Adrenal gland (tissue), 5 donors: Measurements from ENCODE around the gene HECW1.

ENCODE experiments used
- POLR2A ChIP-seq, 2 donors: fragments of 450-650 bp; IDR thresholded peaks; one replicate each; pipeline ENCODE4 v1.6.1; 2017; ENCODE audit warnings: antibody characterized with exemption in 2 of 2, mild to moderate bottlenecking in 2 of 2, moderate library complexity in 1 of 2
- TF ChIP-seq, protein P1 (sequence below), 6 experiments: fragments of 450-650 bp in 4 of 6; fragments of 200-600 bp in 2 of 6; sonication (generic) in 1 of 6; IDR thresholded peaks; 1 replicate in 5 of 6; 2 replicates in 1 of 6; pipeline versions ENCODE4 v1.5.1 to v1.8.0; 2016 to 2021; ENCODE audit warnings: antibody characterized with exemption in 6 of 6, mild to moderate bottlenecking in 2 of 6, moderate library complexity in 1 of 6
- donor health status: DM: no; HTN: no; CAD: no.

DNA sequence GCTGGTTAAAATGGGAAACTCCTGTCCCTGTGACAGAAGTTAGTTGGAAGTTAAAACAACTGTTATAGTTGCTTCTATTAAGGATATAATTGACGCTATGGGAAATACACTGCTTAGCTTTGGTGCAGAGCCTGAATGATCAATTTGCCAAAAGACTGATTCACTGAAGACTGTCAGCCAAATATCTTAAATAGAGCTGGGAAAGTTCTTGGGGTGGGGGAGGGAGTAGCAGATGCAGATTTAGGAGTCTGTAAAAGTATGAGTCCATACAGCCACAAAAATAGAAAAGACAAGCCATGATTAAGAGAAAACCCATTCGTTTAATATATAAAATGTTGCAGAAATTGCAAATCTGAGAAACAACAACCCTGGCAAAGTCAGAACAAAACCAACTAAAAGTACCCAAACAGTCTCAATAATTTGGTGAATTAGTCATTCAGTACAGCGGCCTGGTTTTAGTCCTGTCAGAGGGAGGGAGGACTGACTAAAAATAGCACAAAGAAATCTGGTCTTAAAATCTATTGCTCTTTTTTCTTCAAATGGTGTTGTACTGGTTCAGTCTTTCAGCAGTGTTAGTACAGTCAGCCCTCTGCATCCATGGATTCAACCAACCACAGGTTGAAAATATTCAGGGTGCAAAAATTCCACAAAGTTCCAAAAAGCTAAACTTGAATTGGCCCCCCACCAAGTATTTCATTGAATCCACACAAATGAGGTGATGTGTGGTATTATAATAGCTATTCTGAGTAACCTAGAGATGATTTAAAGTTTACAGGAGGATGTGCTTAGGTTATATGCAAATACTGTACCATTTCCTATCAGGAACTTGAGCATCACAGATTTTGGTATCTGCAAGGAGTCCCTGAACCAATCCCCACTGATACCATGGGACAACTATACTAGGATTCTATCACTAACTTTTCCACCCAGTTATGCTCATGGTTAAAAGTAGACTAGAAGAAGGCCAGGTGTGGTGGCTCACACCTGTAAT, 500.4 kb downstream of the HECW1 start:
- TF ChIP-seq, protein P1, sequence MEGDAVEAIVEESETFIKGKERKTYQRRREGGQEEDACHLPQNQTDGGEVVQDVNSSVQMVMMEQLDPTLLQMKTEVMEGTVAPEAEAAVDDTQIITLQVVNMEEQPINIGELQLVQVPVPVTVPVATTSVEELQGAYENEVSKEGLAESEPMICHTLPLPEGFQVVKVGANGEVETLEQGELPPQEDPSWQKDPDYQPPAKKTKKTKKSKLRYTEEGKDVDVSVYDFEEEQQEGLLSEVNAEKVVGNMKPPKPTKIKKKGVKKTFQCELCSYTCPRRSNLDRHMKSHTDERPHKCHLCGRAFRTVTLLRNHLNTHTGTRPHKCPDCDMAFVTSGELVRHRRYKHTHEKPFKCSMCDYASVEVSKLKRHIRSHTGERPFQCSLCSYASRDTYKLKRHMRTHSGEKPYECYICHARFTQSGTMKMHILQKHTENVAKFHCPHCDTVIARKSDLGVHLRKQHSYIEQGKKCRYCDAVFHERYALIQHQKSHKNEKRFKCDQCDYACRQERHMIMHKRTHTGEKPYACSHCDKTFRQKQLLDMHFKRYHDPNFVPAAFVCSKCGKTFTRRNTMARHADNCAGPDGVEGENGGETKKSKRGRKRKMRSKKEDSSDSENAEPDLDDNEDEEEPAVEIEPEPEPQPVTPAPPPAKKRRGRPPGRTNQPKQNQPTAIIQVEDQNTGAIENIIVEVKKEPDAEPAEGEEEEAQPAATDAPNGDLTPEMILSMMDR (IDR thresholded peaks at IDR 0.05) = no peak
- TF ChIP-seq POLR2A (IDR thresholded peaks at IDR 0.05) = no peak
